Omental fat pad (tissue), 4 donors: ENCODE measurements around the gene DNMT3B. TPM values are rescaled to one million over a fixed set of nuclear protein-coding genes. Genes with fewer than 3 reads are reported as not detected.

Experiments
- ATAC-seq: fragments of 150-250 bp; one replicate; pipeline ENCODE4 v1.9.1; 2016; ENCODE audit warnings: mild to moderate bottlenecking, moderate library complexity; ENCODE audit not compliant: low FRiP score
- DNase-seq: peaks from one replicate; pipeline ENCODE4 v3.0.0-alpha.2; 2019; ENCODE audit warnings: low spot score
- CTCF ChIP-seq, 3 donors: fragments of 450-650 bp; IDR thresholded peaks; one replicate each; pipeline ENCODE4 v1.5.1; 2016 to 2017; ENCODE audit warnings: antibody characterized with exemption in 3 of 3, mild to moderate bottlenecking in 3 of 3, moderate library complexity in 2 of 3
- total RNA-seq, 4 donors: library from RNA; depleted of rRNA; stranded (reverse); fragments of >200 nt; gene quantifications; one replicate each; pipeline ENCODE4 v1.1.0, GENCODE V29; 2016

DNMT3B gene
- total RNA-seq, 4 donors from 2014 or later, result 0.24 to 2.0 (median 0.44) TPM

GRCh38 chr20:32830437-32830836 is 68.3 kb downstream of the DNMT3B start:
- DNase-seq (no peak), ATAC-seq (no peak)
- TF ChIP-seq CTCF (IDR thresholded peaks at IDR 0.05), result no peak

- ATAC-seq (no peak), DNase-seq (no peak)
- no peak for TF ChIP-seq CTCF (IDR thresholded peaks at IDR 0.05)
Observed at GRCh38 chr20:32831982-32832381, 69.8 kb downstream of the DNMT3B start.

- DNase-seq, result no peak
- TF ChIP-seq CTCF (IDR thresholded peaks at IDR 0.05), result no peak
- no peak for ATAC-seq
Observed at GRCh38 chr20:32832664-32833063, 70.5 kb downstream of the DNMT3B start.

- TF ChIP-seq CTCF (IDR thresholded peaks at IDR 0.05), result no peak
- DNase-seq, result no peak
- ATAC-seq, result no peak
Observed at GRCh38 chr20:32834972-32835371, 72.8 kb downstream of the DNMT3B start.

GRCh38 chr20:32837157-32837556 is 75.0 kb downstream of the DNMT3B start:
- ATAC-seq (no peak), DNase-seq (no peak)
- no peak for TF ChIP-seq CTCF (IDR thresholded peaks at IDR 0.05)

- no peak for DNase-seq
- TF ChIP-seq CTCF (IDR thresholded peaks at IDR 0.05), result no peak
- no peak for ATAC-seq
Observed at GRCh38 chr20:32839227-32839981, 77.2 kb downstream of the DNMT3B start.

- no peak for ATAC-seq
- DNase-seq, result no peak
Observed at GRCh38 chr20:32839982-32840285, 77.7 kb downstream of the DNMT3B start.

More at GRCh38 chr20:32839982-32840285, 77.7 kb downstream of the DNMT3B start:
- no peak for TF ChIP-seq CTCF (IDR thresholded peaks at IDR 0.05)
